ENCODE measurements around the gene CTTNBP2. TPM values are rescaled to one million over a fixed set of nuclear protein-coding genes. Genes with fewer than 3 reads are reported as not detected.

CTTNBP2 gene
- total and polyA plus RNA-seq, 2 of the 4 experiments (the other 2 are of a cell fraction) = 6.6 to 11.3 TPM

GRCh38 chr7:117774943-117775342, 98.3 kb downstream of the CTTNBP2 start:
- Histone ChIP-seq H3K27ac (ENCODE audit: insufficient read depth, low read length) (no peak overlapping the region), H3K9ac (ENCODE audit: low read depth, low read length) (no peak overlapping the region), H2BK15ac (ENCODE audit: low read depth, low read length) (no peak overlapping the region), H4K91ac (ENCODE audit: insufficient read depth, low read depth, low read length) (no peak overlapping the region), H2BK20ac (ENCODE audit: low read depth, low read length) (no peak overlapping the region), H3K23ac (ENCODE audit: low read depth, low read length) (no peak overlapping the region), H2AFZ (replicated peaks; ENCODE audit: low read length, poor library complexity) (no peak overlapping the region), H3K9me3 (ENCODE audit: control insufficient read depth, insufficient read depth, low read length) (no peaks in the 10 kb centered on the region), H3K18ac (ENCODE audit: low read depth, low read length) (no peak overlapping the region), H3K27me3 (ENCODE audit: control insufficient read depth, insufficient read depth, low read length) (no peaks in the 10 kb centered on the region), H4K20me1 (ENCODE audit: insufficient read depth, low read length) (no peaks in the 10 kb centered on the region), H2BK120ac (ENCODE audit: low read depth, low read length) (no peak overlapping the region), H3K9me1 (ENCODE audit: insufficient read depth, low read length) (no peaks in the 10 kb centered on the region), H2AK9ac (replicated peaks; ENCODE audit: low read depth, low read length, poor library complexity) (no peak overlapping the region), H2AK5ac (ENCODE audit: low read depth, low read length) (no peak overlapping the region), H3K36me3 (ENCODE audit: control insufficient read depth, insufficient read depth, low read length) (peaks cover 4% of the 10 kb centered on the region; the same call in 1 of the 2 replicates), H3K4me3 (ENCODE audit: insufficient read depth, low read depth, low read length) (no peak overlapping the region), H4K8ac (ENCODE audit: low read depth in 2 of 2, low read length in 2 of 2) (no peak overlapping the region), H2BK5ac (ENCODE audit: low read depth, low read length, poor library complexity, severe bottlenecking) (no peak overlapping the region), H3K79me1 (ENCODE audit: low read depth in 1 of 2, low read length in 2 of 2) (no peaks in the 10 kb centered on the region), H3K56ac (ENCODE audit: extremely low read depth, insufficient read depth, low read length) (no peak overlapping the region), H3K14ac (replicated peaks; ENCODE audit: low read depth, low read length) (no peak overlapping the region), H3K4me1 (ENCODE audit: control insufficient read depth, insufficient read depth, low read length) (no peaks in the 10 kb centered on the region), H3K4ac (ENCODE audit: low read depth, low read length) (no peak overlapping the region), H4K5ac (ENCODE audit: low read depth, low read length) (no peak overlapping the region), H3K4me2 (ENCODE audit: low read depth, low read length) (no peak overlapping the region)
- ATAC-seq (ENCODE audit: low read depth) = no peak
- TF ChIP-seq USF2 (IDR thresholded peaks at IDR 0.05; ENCODE audit: low read depth, low read length) = no peak
- TF ChIP-seq RFX5 (IDR thresholded peaks at IDR 0.05; ENCODE audit: low read depth, low read length) = no peak
- no peak for TF ChIP-seq MAZ (IDR thresholded peaks at IDR 0.05; ENCODE audit: borderline replicate concordance, low read depth, low read length)
- TF ChIP-seq FOS (IDR thresholded peaks at IDR 0.05; ENCODE audit: low read depth, low read length) = no peak
- no peak for TF ChIP-seq CTCF (conservative IDR thresholded peaks at IDR 0.05; ENCODE audit: low read depth, low read length)
- no peak for TF ChIP-seq MXI1 (IDR thresholded peaks at IDR 0.05; ENCODE audit: borderline replicate concordance, low read depth, low read length)
- TF ChIP-seq POLR2A (IDR thresholded peaks at IDR 0.05; ENCODE audit: low read depth, low read length) = no peak
- no peak for TF ChIP-seq RAD21 (IDR thresholded peaks at IDR 0.05; ENCODE audit: low read length)
- no peak for TF ChIP-seq CHD1 (IDR thresholded peaks at IDR 0.05; ENCODE audit: low read depth, low read length)
- no peak for TF ChIP-seq RCOR1 (IDR thresholded peaks at IDR 0.05; ENCODE audit: insufficient replicate concordance, low read length)
- TF ChIP-seq MAFK (IDR thresholded peaks at IDR 0.05; ENCODE audit: low read depth, low read length) = no peak
- no peak for TF ChIP-seq SMC3 (IDR thresholded peaks at IDR 0.05; ENCODE audit: low read depth, low read length)
- no peak for TF ChIP-seq CEBPB (IDR thresholded peaks at IDR 0.05; ENCODE audit: low read depth, low read length)
- TF ChIP-seq ELK1 (IDR thresholded peaks at IDR 0.05; ENCODE audit: borderline replicate concordance, low read depth, low read length) = no peak
- TF ChIP-seq BHLHE40 (IDR thresholded peaks at IDR 0.05; ENCODE audit: low read depth, low read length) = no peak
- TF ChIP-seq NFE2L2 (IDR thresholded peaks at IDR 0.05; ENCODE audit: low read depth, low read length) = no peak
- ChIA-PET CTCF (no interaction called here), POLR2A (ENCODE audit: unreplicated experiment) (interaction anchor here (0.7 kb wide), 1 partner anchor 83 kb away, joined by 3 read pairs; no protein-coding TSS in a partner anchor)
- dilution Hi-C loops (cut with HindIII; ENCODE audit: low sequenced_read_pairs, unreplicated experiment) (no loop called here), in situ Hi-C loops (cut with MboI; ENCODE audit: low sequenced_read_pairs) (loop anchor here (25.0 kb wide), 1 partner anchor 312 kb away; no protein-coding TSS in a partner anchor), intact Hi-C loops (cut with micrococcal nuclease) (no loop called here)
- DNase-seq = no peak
- WGBS, 2 experiments (ENCODE audit: extremely low coverage in 2 of 2, insufficient read length in 1 of 2) = no CpG with 5 or more reads among the region's 1 CpG
- BruUV-seq (replicated peaks) = no TSS peak
